Activated CD8-positive, alpha-beta memory T cell treated with anti-CD3 and anti-CD28 coated beads, Interleukin-2, amount 10 ng/mL, durations not matched to agents 7 days and 5 days (primary cell): ENCODE results near the gene PNKD. TPM values are rescaled to one million over a fixed set of nuclear protein-coding genes. Genes with fewer than 3 reads are reported as not detected.

ENCODE experiments used
- ATAC-seq: fragments of 150-1000 bp; cut with Tn5 transposase; one replicate; pipeline ENCODE4 v1.10.0; 2021; ENCODE audit warnings: moderate library complexity
- CTCF ChIA-PET: fragments of 350-600 bp; sonication (Branson Sonifier 250); formaldehyde crosslinking; loops from one replicate; lab custom pipeline; 2021; ENCODE audit warnings: antibody characterized with exemption; lab: Charles Lee
- DNase-seq: peaks from one replicate; pipeline ENCODE4 v3.0.0-alpha.2; 2020
- H3K27ac Mint-ChIP-seq: one replicate; pipeline ENCODE4 v1.8.0; 2021; ENCODE audit warnings: mild to moderate bottlenecking, mixed read lengths
- H3K27me3 Mint-ChIP-seq: one replicate; pipeline ENCODE4 v1.8.0; 2021; ENCODE audit warnings: mixed read lengths
- H3K36me3 Mint-ChIP-seq: one replicate; pipeline ENCODE4 v1.8.0; 2021; ENCODE audit warnings: mild to moderate bottlenecking, mixed read lengths
- H3K4me1 Mint-ChIP-seq: one replicate; pipeline ENCODE4 v1.8.0; 2021; ENCODE audit warnings: mixed read lengths
- H3K4me3 Mint-ChIP-seq: one replicate; pipeline ENCODE4 v1.8.0; 2021; ENCODE audit warnings: mild to moderate bottlenecking, moderate library complexity, mixed read lengths
- H3K9me3 Mint-ChIP-seq: one replicate; pipeline ENCODE4 v1.8.0; 2022; ENCODE audit warnings: low read depth, mixed read lengths
- total RNA-seq, 2 experiments: library from RNA; stranded (reverse); gene quantifications; one replicate each; pipeline ENCODE4 v1.2.3, GENCODE V29; 2021

The PNKD gene
- total RNA-seq, result 10 to 100 TPM; 37.6 to 40.7 TPM

DNA sequence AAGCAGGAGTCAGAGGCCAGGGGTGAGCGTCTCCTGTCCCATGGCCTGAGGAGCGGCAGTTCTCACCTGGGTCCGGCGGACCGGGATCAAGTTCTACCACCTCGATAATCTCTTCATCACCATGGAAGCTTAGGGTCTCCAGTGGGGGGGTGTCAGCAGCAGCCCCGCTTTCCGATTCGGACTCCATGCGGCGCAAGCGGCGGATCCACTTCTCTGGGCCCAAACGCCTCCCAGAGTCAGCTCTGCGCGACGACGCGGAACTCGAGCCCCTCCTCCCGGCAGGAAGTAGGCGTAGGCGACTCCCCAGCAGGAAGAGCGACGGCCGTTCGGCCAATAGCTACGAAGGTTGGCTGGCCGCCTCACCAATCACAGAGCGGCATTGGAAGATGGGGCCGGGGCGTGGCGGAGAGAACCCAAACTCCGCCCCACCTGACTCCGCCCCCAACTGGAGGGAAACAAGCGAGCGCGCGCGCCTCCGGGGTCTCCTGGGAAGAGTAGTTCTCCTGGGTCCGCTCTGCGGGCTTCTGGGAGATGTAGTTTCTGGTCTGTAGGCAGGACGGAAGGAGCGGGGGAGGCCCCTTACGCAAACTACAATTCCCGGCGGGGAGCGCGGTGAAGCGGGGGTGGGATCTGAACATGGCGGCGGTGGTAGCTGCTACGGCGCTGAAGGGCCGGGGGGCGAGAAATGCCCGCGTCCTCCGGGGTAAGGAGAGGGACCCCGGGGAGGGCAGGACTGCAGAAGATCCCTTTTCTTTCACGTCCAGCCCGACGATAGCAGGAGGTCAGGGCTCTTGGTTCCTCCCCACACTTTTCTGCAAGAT lies at the start of gene PNKD, which contains the start of gene AAMP:
Gene PNKD, plus strand, starts transcription at position 620 of the 821 bp plus-strand sequence. Its CDS starts 17 bp downstream, at position 637.
Gene AAMP, minus strand, starts transcription at position 238 of the 821 bp plus-strand sequence. Its CDS starts 51 bp downstream, at position 187.
- ATAC-seq, result peak; percentile 92
- peaks cover 39% of the 10 kb centered on the region for H3K4me1 Mint-ChIP-seq

GRCh38 chr2:218221000-218221399 lies 49.3 kb upstream of the PNKD start:
- H3K9me3 Mint-ChIP-seq, result no peaks in the 10 kb centered on the region
- no peak for DNase-seq
- H3K27me3 Mint-ChIP-seq, result no peaks in the 10 kb centered on the region
- H3K36me3 Mint-ChIP-seq, result peaks cover 80% of the 10 kb centered on the region
- CTCF ChIA-PET, result interaction anchor here (1.0 to 2.6 kb wide), 5 partner anchors 9 to 37 kb away, joined by 3 to 16 read pairs (median 6); no protein-coding TSS in a partner anchor
- H3K4me3 Mint-ChIP-seq, result peak overlapping the region; percentile 87
- H3K27ac Mint-ChIP-seq, result peak overlapping the region; percentile 93
- ATAC-seq, result no peak
- H3K4me1 Mint-ChIP-seq, result peaks cover 66% of the 10 kb centered on the region

More for the DNA sequence above, at the start of gene PNKD, which contains the start of gene AAMP:
- H3K27ac Mint-ChIP-seq, result peak within 1 kb of the TSS; percentile 88
- H3K36me3 Mint-ChIP-seq, result peaks cover 15% of the 10 kb centered on the region
- peak; percentile 100 for DNase-seq
- H3K27me3 Mint-ChIP-seq, result no peaks in the 10 kb centered on the region
- peak within 1 kb of the TSS; percentile 82 for H3K4me3 Mint-ChIP-seq
- H3K9me3 Mint-ChIP-seq, result no peaks in the 10 kb centered on the region
- CTCF ChIA-PET, result interaction anchor here (0.7 to 8.1 kb wide), 22 partner anchors 11 to 628 kb away, joined by 3 to 243 read pairs (median 4); partner anchors contain the start of genes ARPC2, CATIP, CXCR1 and TMBIM1

DNA sequence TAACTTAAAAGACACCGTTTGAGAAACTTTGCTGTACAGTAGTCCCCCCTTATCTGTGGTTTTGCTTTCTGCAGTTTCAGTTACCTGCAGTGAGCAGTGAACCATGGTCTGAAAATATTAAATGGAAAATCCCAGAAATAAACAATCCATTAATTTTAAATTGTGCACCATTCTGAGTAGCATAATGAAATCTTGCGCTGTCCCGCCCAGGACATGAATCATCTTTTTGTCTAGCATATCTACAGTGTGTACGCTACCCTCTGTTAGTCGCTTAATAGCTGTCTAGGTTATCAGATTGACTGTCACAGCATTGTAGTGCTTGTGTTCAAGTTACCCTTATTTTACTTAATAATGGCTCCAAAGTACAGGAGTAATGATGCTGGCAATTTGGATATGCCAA lies 47.3 kb upstream of the PNKD start:
- DNase-seq, result no peak

GRCh38 chr2:218224186-218224585 lies 46.1 kb upstream of the PNKD start:
- Mint-ChIP-seq H3K9me3 (no peaks in the 10 kb centered on the region), H3K27ac (peak overlapping the region; percentile 61), H3K4me1 (peaks cover 84% of the 10 kb centered on the region), H3K36me3 (peaks cover 89% of the 10 kb centered on the region), H3K27me3 (no peaks in the 10 kb centered on the region), H3K4me3 (peak overlapping the region; percentile 87)
- no peak for ATAC-seq
- CTCF ChIA-PET, result no interaction called here
- no peak for DNase-seq

More for the DNA sequence above, 47.3 kb upstream of the PNKD start:
- H3K36me3 Mint-ChIP-seq, result peaks cover 88% of the 10 kb centered on the region
- no peaks in the 10 kb centered on the region for H3K9me3 Mint-ChIP-seq
- peak; percentile 48 for ATAC-seq
- peak overlapping the region; percentile 87 for H3K4me3 Mint-ChIP-seq
- peaks cover 73% of the 10 kb centered on the region for H3K4me1 Mint-ChIP-seq
- CTCF ChIA-PET, result interaction anchor here (1.9 to 2.1 kb wide), 2 partner anchors 11 to 35 kb away, joined by 6 to 8 read pairs; no protein-coding TSS in a partner anchor
- H3K27ac Mint-ChIP-seq, result peak overlapping the region; percentile 61
- H3K27me3 Mint-ChIP-seq, result no peaks in the 10 kb centered on the region

DNA sequence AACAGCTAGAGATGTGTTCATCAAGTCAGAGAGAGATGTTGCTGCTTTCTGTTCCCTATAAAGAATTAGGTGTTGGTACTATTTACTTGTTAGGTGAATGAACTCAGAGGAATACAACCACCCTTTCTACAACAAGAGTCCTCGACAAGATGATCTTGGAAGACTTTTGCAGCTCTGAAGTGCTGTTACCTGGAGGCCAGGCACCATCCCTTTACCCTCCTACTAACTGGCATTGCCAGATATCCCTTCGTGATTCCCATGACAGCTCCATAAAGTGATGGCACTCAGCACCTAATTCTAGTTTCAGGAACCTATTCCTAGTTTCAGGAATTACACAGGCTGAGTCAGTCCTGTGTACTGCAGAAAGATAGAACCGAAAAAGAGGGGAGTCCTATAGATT lies 43.4 kb upstream of the PNKD start:
- Mint-ChIP-seq H3K27ac (peak overlapping the region; percentile 86), H3K4me3 (peak overlapping the region; percentile 10), H3K27me3 (no peaks in the 10 kb centered on the region), H3K4me1 (peaks cover 87% of the 10 kb centered on the region), H3K9me3 (no peaks in the 10 kb centered on the region), H3K36me3 (peaks cover 82% of the 10 kb centered on the region)
- CTCF ChIA-PET, result interaction anchor here (0.7 to 1.8 kb wide), 5 partner anchors 11 to 1528 kb away, joined by 3 to 9 read pairs (median 4); no protein-coding TSS in a partner anchor
- no peak for ATAC-seq
- no peak for DNase-seq

DNA sequence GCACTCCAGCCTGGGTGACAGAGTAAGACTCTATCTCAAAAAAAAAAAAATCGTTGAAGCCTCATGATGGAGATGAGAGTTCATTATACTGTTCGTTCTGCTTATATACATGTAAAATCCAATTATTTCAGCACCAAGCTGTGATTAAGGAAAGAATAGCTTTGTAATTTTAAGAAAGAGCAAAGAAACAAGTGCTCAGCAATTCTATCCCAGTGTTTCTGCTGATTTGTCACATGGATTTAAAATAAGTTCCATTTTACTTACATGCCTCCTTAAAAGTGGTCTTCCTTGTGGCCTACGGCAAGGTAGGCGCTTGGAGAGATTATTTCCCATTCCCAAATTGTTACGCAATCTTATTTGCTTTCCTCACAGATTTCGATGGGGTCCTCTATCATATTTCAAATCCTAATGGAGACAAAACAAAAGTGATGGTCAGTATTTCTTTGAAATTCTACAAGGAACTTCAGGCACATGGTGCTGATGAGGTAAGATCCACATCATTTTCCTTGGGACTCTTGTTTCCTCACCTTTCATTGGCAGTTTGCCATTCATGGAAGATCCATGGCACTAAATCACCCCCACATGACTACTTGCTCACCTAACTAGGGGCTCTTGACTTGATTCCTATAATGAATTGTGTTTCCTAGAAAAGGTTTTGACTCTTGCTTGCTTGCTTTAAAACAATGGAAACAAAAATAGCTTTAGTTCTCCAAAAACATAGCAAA lies 41.8 kb upstream of the PNKD start:
- peak overlapping the region; percentile 42 for H3K4me3 Mint-ChIP-seq
- H3K27ac Mint-ChIP-seq, result peak overlapping the region; percentile 90
- peaks cover 78% of the 10 kb centered on the region for H3K4me1 Mint-ChIP-seq
- H3K9me3 Mint-ChIP-seq, result no peaks in the 10 kb centered on the region
- DNase-seq (no peak), ATAC-seq (no peak)
- H3K27me3 Mint-ChIP-seq, result no peaks in the 10 kb centered on the region
- CTCF ChIA-PET, result interaction anchor here (0.8 to 3.4 kb wide), 8 partner anchors 8 to 41 kb away, joined by 3 to 25 read pairs (median 8); partner anchors contain the start of genes AAMP, ARPC2 and PNKD
- peaks cover 82% of the 10 kb centered on the region for H3K36me3 Mint-ChIP-seq

DNA sequence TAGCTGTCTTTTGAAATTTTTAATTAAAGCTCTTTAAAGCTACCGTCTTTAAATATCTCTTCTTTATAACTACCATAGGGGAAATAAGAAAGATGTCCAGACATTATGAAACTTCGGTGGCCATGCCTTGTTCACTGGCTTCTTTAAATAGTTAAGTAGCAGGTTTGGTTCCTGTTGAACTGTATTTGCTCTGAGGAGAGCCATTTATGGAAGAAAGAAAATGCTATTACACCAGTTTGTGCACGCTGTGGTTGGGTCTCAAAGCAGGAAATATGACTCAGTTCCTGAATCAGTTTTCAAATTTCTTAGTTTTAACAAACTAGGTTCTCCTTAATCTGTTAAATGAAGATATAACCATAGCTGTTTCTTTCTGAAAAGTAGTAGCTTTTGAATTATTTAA lies 41.1 kb upstream of the PNKD start:
- Mint-ChIP-seq H3K27me3 (no peaks in the 10 kb centered on the region), H3K9me3 (no peaks in the 10 kb centered on the region), H3K27ac (peak overlapping the region; percentile 90), H3K36me3 (peaks cover 83% of the 10 kb centered on the region), H3K4me1 (peaks cover 75% of the 10 kb centered on the region), H3K4me3 (peak overlapping the region; percentile 42)
- ATAC-seq, result peak; percentile 88
- DNase-seq, result peak; percentile 80
- CTCF ChIA-PET, result interaction anchor here (0.7 to 3.4 kb wide), 10 partner anchors 8 to 160 kb away, joined by 3 to 25 read pairs (median 7); partner anchors contain the start of genes AAMP, ARPC2, PNKD and RUFY4

DNA sequence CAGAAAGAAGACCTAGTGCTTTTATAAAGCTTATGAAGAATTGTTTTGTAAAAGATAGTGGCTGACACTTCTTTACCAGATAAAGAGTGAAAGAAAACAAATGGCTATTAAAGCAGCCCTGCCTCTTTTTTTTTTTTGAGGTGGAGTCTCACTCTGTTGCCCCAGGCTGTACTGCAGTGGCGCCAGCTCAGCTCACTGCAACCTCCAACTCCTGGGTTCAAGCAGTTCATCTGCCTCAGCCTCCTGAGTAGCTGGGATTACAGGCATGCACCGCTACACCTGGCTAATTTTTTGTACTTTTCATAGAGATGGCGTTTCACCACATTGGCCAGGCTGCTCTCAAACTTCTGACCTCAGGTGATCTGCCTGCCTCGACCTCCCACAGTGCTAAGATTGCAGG lies 40.5 kb upstream of the PNKD start:
- peaks cover 82% of the 10 kb centered on the region for H3K36me3 Mint-ChIP-seq
- H3K27me3 Mint-ChIP-seq, result no peaks in the 10 kb centered on the region
- DNase-seq, result peak; percentile 64
- CTCF ChIA-PET, result interaction anchor here (0.7 to 3.4 kb wide), 11 partner anchors 9 to 161 kb away, joined by 3 to 25 read pairs (median 8); partner anchors contain the start of genes AAMP, ARPC2, PNKD and RUFY4
- peaks cover 69% of the 10 kb centered on the region for H3K4me1 Mint-ChIP-seq
- ATAC-seq, result peak; percentile 57
- H3K4me3 Mint-ChIP-seq, result peak overlapping the region; percentile 65
- H3K9me3 Mint-ChIP-seq, result no peaks in the 10 kb centered on the region
- H3K27ac Mint-ChIP-seq, result peak overlapping the region; percentile 87

DNA sequence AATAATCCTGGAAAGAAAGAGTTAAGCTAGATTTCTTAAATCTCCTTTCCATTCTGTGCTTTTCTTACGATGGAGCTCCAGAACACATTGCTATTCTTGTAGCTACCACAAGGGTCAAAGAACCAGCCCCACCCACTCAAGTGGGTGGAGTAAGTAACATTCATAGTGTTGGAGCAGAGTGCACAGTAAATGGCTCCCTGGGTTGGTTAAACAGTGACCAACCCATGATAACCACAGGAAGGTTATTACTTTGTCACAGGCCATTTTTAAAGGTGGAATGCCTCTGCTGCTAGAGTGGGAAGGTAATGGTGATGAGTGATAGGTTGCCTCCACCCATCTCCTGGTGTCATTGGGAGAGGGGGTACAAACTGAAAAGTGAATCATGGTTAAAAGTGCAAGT lies 39.4 kb upstream of the PNKD start:
- peaks cover 81% of the 10 kb centered on the region for H3K36me3 Mint-ChIP-seq
- CTCF ChIA-PET, result interaction anchor here (0.9 to 3.4 kb wide), 11 partner anchors 10 to 477 kb away, joined by 3 to 25 read pairs (median 8); partner anchors contain the start of genes AAMP, ARPC2 and PNKD
- peak; percentile 66 for DNase-seq
- peak overlapping the region; percentile 65 for H3K4me3 Mint-ChIP-seq
- H3K9me3 Mint-ChIP-seq, result no peaks in the 10 kb centered on the region
- no peaks in the 10 kb centered on the region for H3K27me3 Mint-ChIP-seq
- peak overlapping the region; percentile 87 for H3K27ac Mint-ChIP-seq
- peak; percentile 65 for ATAC-seq
- H3K4me1 Mint-ChIP-seq, result peaks cover 59% of the 10 kb centered on the region

DNA sequence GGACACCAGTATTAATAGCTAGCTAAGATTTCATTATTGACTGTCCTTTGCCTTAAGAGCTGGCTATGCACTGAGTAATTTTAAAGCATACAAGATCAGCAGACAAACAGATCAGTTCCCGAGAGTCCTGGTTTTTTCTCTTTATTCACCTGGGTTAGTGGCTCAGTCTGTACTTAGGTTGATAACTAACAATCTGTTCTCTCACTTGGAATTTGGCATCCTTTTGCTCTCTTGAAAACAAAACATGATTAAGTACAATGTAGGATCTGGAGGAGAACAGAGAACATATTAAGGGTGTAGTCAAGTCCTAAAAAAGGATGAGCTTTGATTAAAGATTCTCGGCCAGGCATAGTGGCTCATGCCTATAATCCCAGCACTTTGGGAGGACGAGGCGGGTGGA lies 36.8 kb upstream of the PNKD start:
- ATAC-seq (no peak), DNase-seq (no peak)
- Mint-ChIP-seq H3K36me3 (peaks cover 82% of the 10 kb centered on the region), H3K9me3 (no peaks in the 10 kb centered on the region), H3K27me3 (no peaks in the 10 kb centered on the region), H3K4me1 (peaks cover 37% of the 10 kb centered on the region), H3K4me3 (no peak overlapping the region), H3K27ac (peak overlapping the region; percentile 66)
- CTCF ChIA-PET, result interaction anchor here (1.6 to 2.6 kb wide), 2 partner anchors 11 to 24 kb away, joined by 4 to 6 read pairs; no protein-coding TSS in a partner anchor

- ATAC-seq, result no peak
- CTCF ChIA-PET, result interaction anchor here (0.9 to 2.6 kb wide), 4 partner anchors 12 to 69 kb away, joined by 3 to 6 read pairs (median 4); no protein-coding TSS in a partner anchor
Observed at GRCh38 chr2:218234521-218234920, 35.8 kb upstream of the PNKD start.

GRCh38 chr2:218235017-218235416 lies 35.3 kb upstream of the PNKD start:
- DNase-seq (no peak), ATAC-seq (no peak)
- no peak overlapping the region for H3K4me3 Mint-ChIP-seq
- no peaks in the 10 kb centered on the region for H3K9me3 Mint-ChIP-seq
- peaks cover 27% of the 10 kb centered on the region for H3K4me1 Mint-ChIP-seq
- no peaks in the 10 kb centered on the region for H3K27me3 Mint-ChIP-seq
- peaks cover 85% of the 10 kb centered on the region for H3K36me3 Mint-ChIP-seq
- no peak overlapping the region for H3K27ac Mint-ChIP-seq
- CTCF ChIA-PET, result interaction anchor here (1.2 to 2.6 kb wide), 3 partner anchors 13 to 22 kb away, joined by 3 to 6 read pairs (median 4); no protein-coding TSS in a partner anchor

More at GRCh38 chr2:218234521-218234920, 35.8 kb upstream of the PNKD start:
- DNase-seq, result no peak
- Mint-ChIP-seq H3K9me3 (no peaks in the 10 kb centered on the region), H3K27me3 (no peaks in the 10 kb centered on the region), H3K36me3 (peaks cover 84% of the 10 kb centered on the region), H3K27ac (no peak overlapping the region), H3K4me1 (peaks cover 30% of the 10 kb centered on the region), H3K4me3 (no peak overlapping the region)
